Panc1 (cell line): ENCODE measurements around the gene C17orf50. TPM values are rescaled to one million over a fixed set of nuclear protein-coding genes. Genes with fewer than 3 reads are reported as not detected.

ENCODE experiments used
- ATAC-seq: fragments of 200-7000 bp; cut with Tn5 transposase; 2 replicates; pipeline ENCODE4 v1.9.1; 2020; ENCODE audit warnings: mild to moderate bottlenecking, moderate library complexity
- BruUV-seq: library from RNA; stranded (reverse); fragments of 400-500 nt; replicated peaks from 2 replicates; lab custom pipeline; 2021; lab: Mats Ljungman, UMichigan
- CTCF ChIA-PET: fragments of 300-600 bp; sonication (Branson Sonifier 250); formaldehyde crosslinking; loops from one replicate; lab custom pipeline; 2022; ENCODE audit warnings: antibody characterized with exemption; lab: Charles Lee
- POLR2A ChIA-PET: fragments of 300-600 bp; sonication (Branson Sonifier 250); formaldehyde crosslinking; loops from one replicate; lab custom pipeline; 2022; ENCODE audit warnings: antibody characterized with exemption; lab: Charles Lee
- DNase-seq: peaks from one replicate; pipeline ENCODE4 v3.0.0-alpha.2; 2010; ENCODE audit warnings: low read depth, low spot score
- H3K27ac ChIP-seq: 2 replicates; pipeline ENCODE4 v1.5.1; 2011; ENCODE audit warnings: mild to moderate bottlenecking, low read length, inconsistent platforms
- H3K27me3 ChIP-seq: fragments of 200-500 bp; sonication (Bioruptor generic); 2 replicates; pipeline ENCODE4 v1.6.0; 2014; ENCODE audit warnings: low read length, inconsistent platforms; ENCODE audit not compliant: control insufficient read depth, insufficient read depth
- H3K36me3 ChIP-seq: fragments of 200-500 bp; sonication (Bioruptor generic); 2 replicates; pipeline ENCODE4 v1.5.1; 2014; ENCODE audit warnings: inconsistent platforms, mild to moderate bottlenecking, low read length, moderate library complexity; ENCODE audit not compliant: control insufficient read depth, insufficient read depth
- H3K4me1 ChIP-seq: 2 replicates; pipeline ENCODE4 v1.5.1; 2011; ENCODE audit warnings: inconsistent platforms, mild to moderate bottlenecking, low read length, moderate library complexity; ENCODE audit not compliant: control insufficient read depth, insufficient read depth
- H3K4me3 ChIP-seq, 2 experiments: 2 replicates each; pipeline ENCODE4 v1.5.1; 2011 to 2012; ENCODE audit warnings: low read depth in 2 of 2, low read length in 2 of 2, mild to moderate bottlenecking in 2 of 2, inconsistent platforms in 1 of 2, moderate library complexity in 1 of 2
- H3K9me3 ChIP-seq: fragments of 200-500 bp; sonication (Bioruptor generic); 2 replicates; pipeline ENCODE4 v1.5.1; 2014; ENCODE audit warnings: low read depth, mild to moderate bottlenecking, inconsistent platforms, low read length, moderate library complexity; ENCODE audit not compliant: control insufficient read depth, insufficient read depth
- POLR2AphosphoS5 ChIP-seq: IDR thresholded peaks from 2 replicates; pipeline ENCODE4 v1.6.1; 2012; ENCODE audit warnings: mild to moderate bottlenecking, low read depth, low read length, moderate library complexity
- SIN3A ChIP-seq: IDR thresholded peaks from 2 replicates; pipeline ENCODE4 v1.6.1; 2012; ENCODE audit warnings: low read depth, mild to moderate bottlenecking, low read length, moderate library complexity, borderline replicate concordance; ENCODE audit not compliant: insufficient read depth
- TCF7L2 ChIP-seq: IDR thresholded peaks from 2 replicates; pipeline ENCODE4 v1.6.1; 2011; ENCODE audit warnings: mild to moderate bottlenecking, low read depth, low read length, inconsistent platforms
- in situ Hi-C: cut with HindIII; loops from 2 replicates; pipeline ENCODE4 v1.10.0; 2016; ENCODE audit warnings: low sequenced_read_pairs, low pct_unique_long_range_greater_than_20kb
- intact Hi-C: fragments of 100-400 bp; cut with micrococcal nuclease; formaldehyde crosslinking; loops from one replicate; pipeline ENCODE4 v1.10.0; 2022; ENCODE audit not compliant: unreplicated experiment
- total RNA-seq: library from RNA; stranded (reverse); gene quantifications from one replicate; pipeline ENCODE4 v1.2.1, GENCODE V29; 2021; ENCODE audit not compliant: unreplicated experiment
- TF ChIP-seq, protein P1 (sequence below), 2 experiments: IDR thresholded peaks; 2 replicates each; pipeline ENCODE4 v1.6.1; 2011 to 2012; ENCODE audit warnings: low read depth in 2 of 2, control low read depth in 1 of 2, low read length in 1 of 2, mild to moderate bottlenecking in 1 of 2, moderate library complexity in 1 of 2; ENCODE audit not compliant: insufficient read depth in 1 of 2
- TF ChIP-seq, protein P2 (sequence below): fragments of 450-650 bp; IDR thresholded peaks from 2 replicates; pipeline ENCODE4 v1.5.1; 2017; ENCODE audit warnings: mild to moderate bottlenecking

The C17orf50 gene
- total RNA-seq, 1 experiment from 2014 or later = not detected

DNA sequence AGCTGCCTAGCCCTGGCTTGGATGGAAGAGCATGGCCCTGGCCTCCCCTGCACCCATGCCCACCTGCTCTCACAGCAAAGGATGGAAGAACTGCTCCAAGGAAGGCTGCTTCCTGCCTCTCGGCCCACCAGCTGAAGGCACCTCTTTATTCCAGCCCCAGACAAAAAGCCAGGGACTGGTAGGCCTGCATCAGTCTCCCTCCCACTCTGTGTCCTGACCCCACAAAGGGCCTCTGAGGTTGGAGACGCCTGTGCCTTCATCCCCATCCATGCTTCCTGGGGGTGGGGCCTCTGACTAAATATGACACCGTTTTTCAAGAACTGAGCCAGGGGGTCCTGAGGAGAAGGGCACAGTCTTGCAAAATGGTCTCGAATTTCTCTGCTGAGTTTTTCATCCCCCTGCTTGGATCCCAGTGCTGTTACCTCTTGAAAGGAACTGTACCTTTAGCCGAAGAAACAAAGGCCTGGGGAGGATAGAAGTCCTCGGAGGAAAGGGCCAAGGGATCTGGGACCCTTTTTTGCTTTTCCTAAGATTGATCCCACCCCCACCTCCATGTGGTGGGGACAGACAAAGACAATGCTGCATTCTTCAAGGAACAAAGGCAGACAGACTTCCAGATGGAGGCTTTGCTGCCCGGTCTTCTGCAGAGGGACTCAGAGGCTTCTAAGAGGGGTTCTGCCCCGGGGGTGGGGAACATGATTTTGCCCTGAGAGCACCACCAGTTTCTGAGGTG is 5.2 kb downstream of the C17orf50 start:
- H3K9me3 ChIP-seq = no peaks in the 10 kb centered on the region
- H3K27me3 ChIP-seq = peaks cover 3% of the 10 kb centered on the region; the same call in 1 of the 2 replicates
- no peak overlapping the region for H3K27ac ChIP-seq
- no peak for ATAC-seq
- H3K4me3 ChIP-seq = no peak overlapping the region
- in situ Hi-C loops (no loop called here), intact Hi-C loops (no loop called here)
- H3K4me1 ChIP-seq = peaks cover 4% of the 10 kb centered on the region; the same call in 1 of the 2 replicates
- H3K36me3 ChIP-seq = no peaks in the 10 kb centered on the region
- no TSS peak for BruUV-seq
- TF ChIP-seq POLR2AphosphoS5 (no peak), TCF7L2 (no peak)
- ChIA-PET POLR2A (no interaction called here), CTCF (interaction anchor here (1.2 to 3.2 kb wide), 2 partner anchors 38 to 42 kb away, joined by 21 to 35 read pairs; partner anchors contain the start of gene TAF15)
- DNase-seq = no peak

DNA sequence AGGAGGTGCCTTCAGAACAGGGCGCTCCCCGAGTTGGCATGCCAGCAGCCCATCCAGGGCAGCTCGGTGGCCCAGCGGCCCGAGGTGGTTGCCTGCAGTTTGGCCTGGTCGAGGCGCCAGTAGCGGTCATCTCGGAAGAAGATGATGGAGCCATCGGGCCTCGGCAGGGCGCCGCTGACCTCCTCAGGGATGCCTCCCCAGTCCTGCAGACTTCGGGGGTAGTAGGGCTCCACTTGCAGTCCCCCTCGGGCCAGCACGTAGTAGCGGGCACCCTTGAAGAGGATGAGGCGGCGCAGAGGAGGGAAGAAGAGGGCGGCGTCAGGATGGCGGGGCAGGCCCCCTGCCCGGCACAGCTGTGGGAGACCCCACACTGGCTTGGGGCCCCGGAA is 5.8 kb downstream of the C17orf50 start:
- Histone ChIP-seq H3K4me1 (peaks cover 4% of the 10 kb centered on the region; the same call in 1 of the 2 replicates), H3K4me3 (no peak overlapping the region), H3K9me3 (no peaks in the 10 kb centered on the region), H3K27ac (no peak overlapping the region), H3K36me3 (no peaks in the 10 kb centered on the region), H3K27me3 (peaks cover 3% of the 10 kb centered on the region; the same call in 1 of the 2 replicates)
- DNase-seq = no peak
- in situ Hi-C loops = no loop called here
- ChIA-PET CTCF (interaction anchor here (1.2 to 1.4 kb wide), 3 partner anchors 38 to 42 kb away, joined by 4 to 21 read pairs (median 4); no protein-coding TSS in a partner anchor), POLR2A (no interaction called here)
- intact Hi-C loops = no loop called here
- ATAC-seq = no peak
- TF ChIP-seq, protein P1, sequence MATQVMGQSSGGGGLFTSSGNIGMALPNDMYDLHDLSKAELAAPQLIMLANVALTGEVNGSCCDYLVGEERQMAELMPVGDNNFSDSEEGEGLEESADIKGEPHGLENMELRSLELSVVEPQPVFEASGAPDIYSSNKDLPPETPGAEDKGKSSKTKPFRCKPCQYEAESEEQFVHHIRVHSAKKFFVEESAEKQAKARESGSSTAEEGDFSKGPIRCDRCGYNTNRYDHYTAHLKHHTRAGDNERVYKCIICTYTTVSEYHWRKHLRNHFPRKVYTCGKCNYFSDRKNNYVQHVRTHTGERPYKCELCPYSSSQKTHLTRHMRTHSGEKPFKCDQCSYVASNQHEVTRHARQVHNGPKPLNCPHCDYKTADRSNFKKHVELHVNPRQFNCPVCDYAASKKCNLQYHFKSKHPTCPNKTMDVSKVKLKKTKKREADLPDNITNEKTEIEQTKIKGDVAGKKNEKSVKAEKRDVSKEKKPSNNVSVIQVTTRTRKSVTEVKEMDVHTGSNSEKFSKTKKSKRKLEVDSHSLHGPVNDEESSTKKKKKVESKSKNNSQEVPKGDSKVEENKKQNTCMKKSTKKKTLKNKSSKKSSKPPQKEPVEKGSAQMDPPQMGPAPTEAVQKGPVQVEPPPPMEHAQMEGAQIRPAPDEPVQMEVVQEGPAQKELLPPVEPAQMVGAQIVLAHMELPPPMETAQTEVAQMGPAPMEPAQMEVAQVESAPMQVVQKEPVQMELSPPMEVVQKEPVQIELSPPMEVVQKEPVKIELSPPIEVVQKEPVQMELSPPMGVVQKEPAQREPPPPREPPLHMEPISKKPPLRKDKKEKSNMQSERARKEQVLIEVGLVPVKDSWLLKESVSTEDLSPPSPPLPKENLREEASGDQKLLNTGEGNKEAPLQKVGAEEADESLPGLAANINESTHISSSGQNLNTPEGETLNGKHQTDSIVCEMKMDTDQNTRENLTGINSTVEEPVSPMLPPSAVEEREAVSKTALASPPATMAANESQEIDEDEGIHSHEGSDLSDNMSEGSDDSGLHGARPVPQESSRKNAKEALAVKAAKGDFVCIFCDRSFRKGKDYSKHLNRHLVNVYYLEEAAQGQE (IDR thresholded peaks at IDR 0.05; ENCODE audit: insufficient read depth in 1 of 2, low read depth in 2 of 2, low read length in 1 of 2) = no peak
- TF ChIP-seq TCF7L2 = no peak
- TF ChIP-seq POLR2AphosphoS5 = no peak
- no peak for TF ChIP-seq SIN3A
- TF ChIP-seq, protein P2, sequence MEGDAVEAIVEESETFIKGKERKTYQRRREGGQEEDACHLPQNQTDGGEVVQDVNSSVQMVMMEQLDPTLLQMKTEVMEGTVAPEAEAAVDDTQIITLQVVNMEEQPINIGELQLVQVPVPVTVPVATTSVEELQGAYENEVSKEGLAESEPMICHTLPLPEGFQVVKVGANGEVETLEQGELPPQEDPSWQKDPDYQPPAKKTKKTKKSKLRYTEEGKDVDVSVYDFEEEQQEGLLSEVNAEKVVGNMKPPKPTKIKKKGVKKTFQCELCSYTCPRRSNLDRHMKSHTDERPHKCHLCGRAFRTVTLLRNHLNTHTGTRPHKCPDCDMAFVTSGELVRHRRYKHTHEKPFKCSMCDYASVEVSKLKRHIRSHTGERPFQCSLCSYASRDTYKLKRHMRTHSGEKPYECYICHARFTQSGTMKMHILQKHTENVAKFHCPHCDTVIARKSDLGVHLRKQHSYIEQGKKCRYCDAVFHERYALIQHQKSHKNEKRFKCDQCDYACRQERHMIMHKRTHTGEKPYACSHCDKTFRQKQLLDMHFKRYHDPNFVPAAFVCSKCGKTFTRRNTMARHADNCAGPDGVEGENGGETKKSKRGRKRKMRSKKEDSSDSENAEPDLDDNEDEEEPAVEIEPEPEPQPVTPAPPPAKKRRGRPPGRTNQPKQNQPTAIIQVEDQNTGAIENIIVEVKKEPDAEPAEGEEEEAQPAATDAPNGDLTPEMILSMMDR = no peak
- BruUV-seq = no TSS peak
